Renal pelvis (tissue), 4 donors: Measurements from ENCODE around the gene WDR83. TPM values are rescaled to one million over a fixed set of nuclear protein-coding genes. Genes with fewer than 3 reads are reported as not detected.
"Not testable (repeated sequence)": the region's sequence is repeated elsewhere in the genome, so short reads cannot be mapped to it uniquely, and the experiment has no call there.

Source experiments
- DNase-seq: peaks from one replicate; pipeline ENCODE4 v3.0.0-alpha.2; 2013
- polyA plus RNA-seq, 3 donors: library from polyadenylated mRNA; unstranded; fragments of 120-200 nt; gene quantifications; one replicate each; pipeline ENCODE4 v1.2.1, GENCODE V29; 2013; ENCODE audit not compliant: insufficient read length in 3 of 3

Gene WDR83
- polyA plus RNA-seq, 3 donors, result 19.7 to 27.9 (median 27.8) TPM

GRCh38 chr19:12649941-12650340, 16.7 kb upstream of the WDR83 start:
- DNase-seq, result no peak

- DNase-seq, result no peak
Observed at GRCh38 chr19:12652219-12652618, 14.4 kb upstream of the WDR83 start.

DNA sequence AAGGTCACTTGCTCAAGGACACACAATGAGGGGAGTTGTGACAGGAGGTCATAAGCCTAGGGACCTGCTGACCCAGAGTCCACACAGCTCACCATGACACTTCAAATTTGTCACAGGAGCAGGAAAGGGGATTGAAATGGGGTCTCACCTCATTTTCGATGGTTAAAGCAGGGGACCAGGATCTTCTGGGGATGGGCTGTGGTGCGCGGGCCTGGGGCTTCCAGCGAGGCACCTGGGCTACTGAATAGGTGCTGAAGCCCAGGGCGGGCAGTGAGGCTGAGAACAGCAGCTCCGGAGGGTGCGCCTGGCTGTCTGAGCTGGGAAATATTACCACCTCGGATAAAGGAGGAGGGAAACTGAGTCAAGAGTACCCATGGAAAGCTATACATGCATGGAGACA, 11.1 kb upstream of the WDR83 start:
- no peak for DNase-seq

GRCh38 chr19:12656899-12657571, 9.6 kb upstream of the WDR83 start:
- no peak for DNase-seq

GRCh38 chr19:12657966-12658365, 8.6 kb upstream of the WDR83 start:
- DNase-seq, result no peak

DNA sequence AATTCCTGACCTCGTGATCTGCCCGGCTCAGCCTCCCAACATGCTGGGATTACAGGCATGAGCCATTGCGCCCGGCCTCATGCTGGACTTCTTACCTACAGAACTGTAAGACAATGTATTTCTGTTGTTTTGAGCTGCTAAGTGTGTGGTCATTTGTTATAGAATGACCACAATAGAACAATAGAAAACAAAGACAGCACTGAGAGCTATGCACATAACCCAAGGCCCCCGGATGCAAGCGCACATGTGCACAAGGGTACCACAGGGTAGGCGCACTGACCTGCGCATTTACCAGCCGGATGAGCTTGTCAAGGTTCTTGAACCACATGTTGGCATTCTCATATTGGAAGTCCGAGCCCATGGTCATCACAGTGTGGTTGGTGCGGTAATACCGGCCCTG, 5.6 kb upstream of the WDR83 start:
- no peak for DNase-seq

DNA sequence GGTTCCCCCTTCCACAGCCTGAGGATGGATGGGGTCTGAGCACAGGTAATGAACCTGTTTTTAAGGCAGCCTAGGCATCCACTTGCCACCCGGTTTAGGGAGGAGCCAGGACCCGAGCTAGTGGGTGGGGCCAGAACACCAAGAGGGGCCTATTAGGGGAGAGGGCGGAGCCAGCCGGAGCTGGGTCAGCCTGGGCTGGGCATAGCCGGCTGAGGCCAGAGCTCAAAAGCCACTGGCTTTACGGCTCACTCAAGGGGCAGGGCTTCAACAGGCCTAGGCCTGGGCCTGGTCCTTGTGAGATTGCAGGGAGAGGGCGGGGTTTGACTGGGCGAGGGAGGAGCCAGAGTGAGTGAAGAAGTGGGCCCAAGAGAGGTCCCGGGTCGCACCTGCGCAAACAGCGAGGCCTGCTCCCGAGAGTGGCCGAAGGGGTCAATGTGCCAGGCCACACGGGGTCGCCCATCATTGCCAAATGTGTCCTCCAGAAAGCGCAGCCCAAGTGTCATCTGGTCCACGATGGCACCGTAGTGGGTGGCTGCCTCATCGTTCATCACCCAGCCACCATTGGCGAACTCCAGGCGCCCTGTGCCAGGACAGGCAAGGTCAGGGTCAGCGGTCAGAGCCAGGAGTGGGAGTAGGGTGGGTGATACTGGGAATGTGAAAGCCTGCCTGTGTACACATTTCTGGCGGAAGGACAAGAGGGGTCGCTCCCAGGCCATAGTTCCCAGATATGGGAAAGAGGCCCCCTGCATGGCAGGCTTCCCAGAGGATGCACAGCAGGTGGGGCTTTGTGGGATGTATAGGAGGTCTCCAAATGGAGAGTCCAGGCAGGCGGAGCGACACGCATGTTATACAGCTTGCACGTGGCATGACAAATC, 2.0 kb upstream of the WDR83 start:
- no peak for DNase-seq

DNA sequence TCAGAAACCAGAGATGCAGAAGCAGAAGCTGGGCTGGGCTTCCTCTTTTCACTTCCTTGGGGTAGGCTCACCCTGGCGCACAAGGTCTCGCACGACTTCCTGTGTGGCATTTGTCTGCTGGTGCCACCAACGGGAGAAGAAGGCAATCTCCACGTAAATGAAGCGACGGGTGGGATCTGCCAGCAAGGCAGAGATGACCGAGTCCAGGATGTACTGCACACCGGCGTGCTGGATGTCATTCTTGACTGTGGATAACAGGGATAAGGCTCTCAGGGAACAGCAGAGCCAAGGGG, 1.4 kb upstream of the WDR83 start:
- DNase-seq, result no peak

- DNase-seq, result no peak
Observed at GRCh38 chr19:12665671-12666264, 839 bp upstream of the WDR83 start.

DNA sequence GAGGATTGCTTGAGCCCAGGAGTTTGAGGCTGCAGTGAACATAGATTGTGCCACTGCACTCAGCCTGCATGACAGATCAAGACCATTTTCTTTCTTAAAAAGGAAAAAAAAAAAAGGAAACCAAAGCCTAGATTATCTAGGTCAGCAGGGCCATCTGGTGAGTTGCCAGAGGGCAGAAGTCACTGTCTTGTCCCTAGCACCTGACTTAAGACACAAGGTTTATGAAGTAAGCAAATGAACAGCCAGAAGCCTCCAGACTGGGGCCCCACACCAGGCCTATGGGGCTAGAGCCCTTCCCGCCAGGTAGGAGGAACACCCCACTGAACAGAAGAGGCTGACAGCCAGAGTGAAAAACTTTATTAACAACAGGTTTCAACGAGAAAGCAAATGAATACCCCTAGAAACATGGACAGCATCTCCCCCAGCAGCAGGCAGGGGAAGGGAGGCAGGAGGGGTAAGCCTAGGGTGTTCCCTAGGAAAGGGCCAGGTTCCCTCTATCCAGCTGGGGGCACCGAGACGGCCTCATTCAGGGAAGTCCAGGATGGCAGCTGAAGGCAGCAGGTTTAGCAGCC, 1.2 kb downstream of the WDR83 start:
- DNase-seq, result no peak

DNA sequence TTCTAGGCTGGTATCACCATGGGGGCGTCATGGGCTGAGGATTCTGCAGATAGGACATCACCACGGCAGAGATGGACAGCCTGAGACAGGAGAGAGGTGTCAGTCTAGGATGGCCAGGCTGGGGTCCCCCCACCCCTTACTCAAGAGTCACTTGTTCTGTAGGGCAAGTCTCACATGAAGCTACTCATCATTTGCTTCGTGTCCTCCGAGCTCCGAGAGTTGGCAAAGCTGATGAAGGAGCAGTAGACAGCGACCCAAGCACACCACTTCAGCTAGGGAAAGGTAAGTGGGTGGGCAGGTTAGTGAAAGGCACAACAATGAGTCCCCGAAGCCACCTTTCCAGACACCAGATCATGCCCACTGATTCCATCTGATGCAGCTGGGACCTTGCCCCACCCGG, 1.7 kb downstream of the WDR83 start:
- no peak for DNase-seq

DNA sequence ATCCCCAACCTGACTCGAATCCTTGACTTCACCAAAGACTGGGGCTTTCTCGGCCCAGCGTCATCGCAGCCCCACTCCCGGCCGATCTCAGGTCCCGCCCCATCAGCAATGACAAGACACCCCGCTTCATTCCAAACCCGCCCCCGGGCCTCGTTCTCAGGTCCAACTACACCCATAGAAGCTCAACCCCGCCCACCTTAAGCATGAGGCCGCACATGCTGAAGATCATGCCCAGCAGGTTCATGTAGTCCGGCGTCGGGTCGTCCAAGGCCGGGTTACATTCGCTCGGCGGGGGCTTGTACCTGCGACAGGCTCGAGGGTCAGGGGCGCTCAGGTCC, 2.3 kb downstream of the WDR83 start:
- no peak for DNase-seq

GRCh38 chr19:12669270-12670158, 2.9 kb downstream of the WDR83 start:
- DNase-seq, result peak; percentile 81

DNA sequence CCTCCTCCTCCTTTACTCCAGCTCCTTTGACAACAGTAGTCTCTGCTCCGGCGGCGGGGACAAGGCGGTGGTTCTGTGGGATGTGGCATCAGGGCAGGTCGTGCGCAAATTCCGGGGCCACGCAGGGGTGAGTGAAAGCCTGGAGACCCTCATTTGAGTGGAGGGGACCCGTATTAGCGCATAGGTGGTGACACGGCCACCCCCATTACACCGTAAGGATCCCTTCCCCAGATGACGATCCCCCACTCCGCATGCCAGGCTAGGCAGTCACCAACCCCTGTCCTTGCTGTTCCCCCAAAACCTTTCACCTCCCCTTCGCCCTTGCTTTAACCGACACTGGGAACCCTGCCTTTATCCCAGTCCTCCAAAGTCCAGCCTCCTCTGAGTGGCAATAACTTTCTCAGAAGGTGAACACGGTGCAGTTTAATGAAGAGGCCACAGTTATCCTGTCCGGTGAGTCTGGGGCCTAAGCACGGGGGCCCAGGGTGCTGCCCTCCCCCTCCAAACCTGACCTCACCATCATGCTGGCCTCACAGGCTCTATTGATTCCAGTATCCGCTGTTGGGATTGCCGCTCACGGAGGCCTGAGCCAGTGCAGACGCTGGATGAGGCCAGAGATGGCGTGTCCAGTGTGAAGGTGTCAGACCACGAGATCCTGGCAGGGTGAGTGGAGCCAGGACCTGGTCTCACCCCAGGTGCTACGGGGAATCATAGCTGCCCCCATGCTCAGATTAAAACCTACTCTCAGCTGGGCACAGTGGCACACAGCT, 3.7 kb downstream of the WDR83 start:
- no peak for DNase-seq

- no peak for DNase-seq
Observed at GRCh38 chr19:12672744-12673143, 6.1 kb downstream of the WDR83 start.

DNA sequence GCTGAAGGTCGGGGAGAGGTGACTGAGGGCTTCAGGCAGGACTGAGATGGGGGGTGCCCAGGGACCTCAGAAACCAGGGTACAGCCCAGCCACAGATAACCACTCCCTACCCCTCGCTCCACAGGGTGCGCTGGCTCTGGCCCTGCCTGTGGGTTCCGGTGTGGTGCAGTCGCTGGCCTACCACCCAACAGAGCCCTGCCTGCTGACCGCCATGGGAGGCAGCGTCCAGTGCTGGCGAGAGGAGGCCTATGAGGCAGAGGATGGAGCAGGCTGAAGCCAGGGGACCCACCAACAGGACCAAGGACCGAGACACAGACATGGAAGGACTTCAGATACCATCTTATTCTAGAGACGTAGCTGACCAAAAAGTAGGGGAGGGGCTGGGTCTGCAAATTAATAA, 8.8 kb downstream of the WDR83 start:
- no peak for DNase-seq

GRCh38 chr19:12675940-12676339, 9.3 kb downstream of the WDR83 start:
- no peak for DNase-seq

DNA sequence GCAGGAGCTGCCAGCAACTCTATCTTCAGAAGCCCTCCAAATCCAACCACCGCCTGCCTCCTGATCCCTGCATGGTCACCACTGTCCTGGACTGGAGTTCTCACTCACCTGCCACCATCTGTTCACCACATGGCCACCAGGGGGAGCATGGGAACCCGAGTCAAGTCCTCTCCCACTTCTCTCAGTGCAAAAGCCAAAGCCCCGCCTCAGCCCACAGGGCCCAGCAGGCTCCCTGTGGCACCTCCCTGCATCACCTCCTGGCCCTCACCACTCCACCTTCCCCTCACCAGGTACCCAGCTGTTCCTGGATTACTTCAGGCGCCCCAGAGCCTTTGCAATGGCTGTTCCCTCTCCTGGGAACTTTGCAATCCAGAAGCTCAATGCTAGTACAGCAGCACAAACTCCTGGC, 9.8 kb downstream of the WDR83 start:
- peak; percentile 73 for DNase-seq

- no peak for DNase-seq
Observed at GRCh38 chr19:12676928-12677327, 10.3 kb downstream of the WDR83 start.

DNA sequence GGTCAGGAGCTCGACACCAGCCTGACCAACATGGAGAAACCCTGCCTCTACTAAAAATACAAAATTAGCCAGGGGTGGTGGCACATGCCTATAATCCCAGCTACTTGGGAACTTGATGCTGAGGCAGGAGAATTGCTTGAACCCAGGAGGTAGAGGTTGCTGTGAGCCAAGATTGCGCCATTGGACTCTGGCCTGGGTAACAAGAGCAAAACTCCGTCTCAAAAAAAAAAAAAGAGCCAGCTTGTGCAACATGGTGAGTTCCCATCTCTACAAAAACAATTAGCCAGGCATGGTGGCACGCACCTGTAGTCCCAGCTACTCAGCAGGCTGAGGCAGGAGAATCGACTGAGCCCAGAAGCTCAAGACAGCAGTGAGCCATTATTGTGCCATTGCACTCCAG, 11.4 kb downstream of the WDR83 start:
- DNase-seq, result not testable (repeated sequence)

GRCh38 chr19:12680034-12680433, 13.4 kb downstream of the WDR83 start:
- no peak for DNase-seq
